HG03095 (cell line): ENCODE measurements around the gene KRT1.
"Not testable (repeated sequence)": the region's sequence is repeated elsewhere in the genome, so short reads cannot be mapped to it uniquely, and the experiment has no call there.

ENCODE experiments used
- ATAC-seq: cut with Tn5 transposase; IDR thresholded peaks from one replicate; pipeline ENCODE4 v1.9.1; 2021; ENCODE audit warnings: moderate library complexity; ENCODE audit not compliant: unreplicated experiment

The KRT1 gene

GRCh38 chr12:52683575-52684300 is 3.5 kb upstream of the KRT1 start:
- no peak for ATAC-seq

GRCh38 chr12:52682938-52683574 is 2.8 kb upstream of the KRT1 start:
- ATAC-seq, result no peak

- ATAC-seq, result no peak
Observed at GRCh38 chr12:52682381-52682660, 2.1 kb upstream of the KRT1 start.

- ATAC-seq, result no peak
Observed at GRCh38 chr12:52681526-52682380, 1.5 kb upstream of the KRT1 start.

GRCh38 chr12:52679875-52680274 is 332 bp downstream of the KRT1 start:
- ATAC-seq, result no peak

- ATAC-seq, result no peak
Observed at GRCh38 chr12:52677671-52678070, 2.5 kb downstream of the KRT1 start.

- ATAC-seq, result no peak
Observed at GRCh38 chr12:52677126-52677525, 3.1 kb downstream of the KRT1 start.

- ATAC-seq, result no peak
Observed at GRCh38 chr12:52676163-52676562, 4.0 kb downstream of the KRT1 start.

- no peak for ATAC-seq
Observed at GRCh38 chr12:52675301-52675701, 4.9 kb downstream of the KRT1 start.

- ATAC-seq, result no peak
Observed at GRCh38 chr12:52674433-52674775, 5.8 kb downstream of the KRT1 start.

- no peak for ATAC-seq
Observed at GRCh38 chr12:52673713-52674432, 6.3 kb downstream of the KRT1 start.

- ATAC-seq, result no peak
Observed at GRCh38 chr12:52673217-52673616, 7.0 kb downstream of the KRT1 start.

- ATAC-seq, result no peak
Observed at GRCh38 chr12:52672321-52672933, 7.8 kb downstream of the KRT1 start.

GRCh38 chr12:52670961-52671360 is 9.2 kb downstream of the KRT1 start:
- ATAC-seq, result no peak

- no peak for ATAC-seq
Observed at GRCh38 chr12:52670506-52670905, 9.7 kb downstream of the KRT1 start.

GRCh38 chr12:52669941-52670340 is 10.3 kb downstream of the KRT1 start:
- ATAC-seq, result not testable (repeated sequence)

- ATAC-seq, result no peak
Observed at GRCh38 chr12:52669426-52669825, 10.8 kb downstream of the KRT1 start.

- no peak for ATAC-seq
Observed at GRCh38 chr12:52667931-52668330, 12.3 kb downstream of the KRT1 start.

- ATAC-seq, result no peak
Observed at GRCh38 chr12:52667509-52667908, 12.7 kb downstream of the KRT1 start.

GRCh38 chr12:52666471-52666870 is 13.7 kb downstream of the KRT1 start:
- ATAC-seq, result no peak

GRCh38 chr12:52663420-52663819 is 16.8 kb downstream of the KRT1 start:
- ATAC-seq, result no peak
